K562 (cell line): ENCODE data around the gene MARS1. TPM values are rescaled to one million over a fixed set of nuclear protein-coding genes. Genes with fewer than 3 reads are reported as not detected.

ENCODE experiments used
- ADNP ChIP-seq: fragments of 200-800 bp; sonication (Bioruptor generic); IDR thresholded peaks from 2 replicates; pipeline ENCODE4 v1.6.1; 2016; ENCODE audit warnings: missing genetic modification characterization, missing compliant biosample characterization
- ARHGAP35 ChIP-seq: fragments of 450-650 bp; IDR thresholded peaks from 2 replicates; pipeline ENCODE4 v1.6.1; 2018; ENCODE audit not compliant: partially characterized antibody
- BRD4 ChIP-seq: fragments of 200-600 bp; sonication (generic); IDR thresholded peaks from 2 replicates; pipeline ENCODE4 v1.6.1; 2017; ENCODE audit warnings: inconsistent platforms
- CCAR2 ChIP-seq: fragments of 200-400 bp; formaldehyde crosslinking; IDR thresholded peaks from 2 replicates; pipeline ENCODE4 v1.6.1; 2017; ENCODE audit warnings: mild to moderate bottlenecking, low read depth, low read length
- CREB3L1 ChIP-seq: fragments of 450-650 bp; IDR thresholded peaks from 2 replicates; pipeline ENCODE4 v1.6.1; 2014; ENCODE audit warnings: low read depth, mild to moderate bottlenecking, moderate library complexity, borderline replicate concordance
- CXXC5 ChIP-seq: fragments of 250-450 bp; sonication (Bioruptor Pico); IDR thresholded peaks from 2 replicates; pipeline ENCODE4 v1.8.0; 2022; ENCODE audit warnings: inconsistent platforms, mild to moderate bottlenecking, moderate library complexity
- DACH1 ChIP-seq: fragments of 450-650 bp; IDR thresholded peaks from 2 replicates; pipeline ENCODE4 v1.6.1; 2018; ENCODE audit not compliant: partially characterized antibody
- E2F1 ChIP-seq: sonication (generic); formaldehyde crosslinking; IDR thresholded peaks from 2 replicates; pipeline ENCODE4 v1.8.1; 2023; ENCODE audit warnings: mild to moderate bottlenecking, missing genetic modification reagents, moderate library complexity
- FOXA3 ChIP-seq, 2 experiments: fragments of 450-650 bp in 1 of 2; sonication (generic) in 1 of 2; formaldehyde crosslinking; IDR thresholded peaks in 1 of 2; conservative IDR thresholded peaks in 1 of 2; 2 replicates each; pipeline versions ENCODE4 v1.4.0 to v1.8.0; 2020 to 2022; ENCODE audit warnings: mild to moderate bottlenecking in 2 of 2, missing genetic modification reagents in 1 of 2
- GATAD2B ChIP-seq: fragments of 450-650 bp; IDR thresholded peaks from 2 replicates; pipeline ENCODE4 v1.6.1; 2017; ENCODE audit warnings: mild to moderate bottlenecking, borderline replicate concordance
- MEIS2 ChIP-seq: fragments of 450-650 bp; IDR thresholded peaks from 2 replicates; pipeline ENCODE4 v1.6.1; 2014; ENCODE audit warnings: mild to moderate bottlenecking; ENCODE audit not compliant: partially characterized antibody
- OTX1 ChIP-seq: fragments of 450-650 bp; formaldehyde crosslinking; IDR thresholded peaks from 2 replicates; pipeline ENCODE4 v1.4.0; 2022; ENCODE audit warnings: mild to moderate bottlenecking
- PCBP1 ChIP-seq: fragments of 200-400 bp; formaldehyde crosslinking; IDR thresholded peaks from 2 replicates; pipeline ENCODE4 v1.6.1; 2018; ENCODE audit warnings: mild to moderate bottlenecking, low read depth, low read length; ENCODE audit not compliant: poor library complexity, severe bottlenecking
- PHTF2 ChIP-seq: fragments of 250-450 bp; sonication (Bioruptor Pico); IDR thresholded peaks from 2 replicates; pipeline ENCODE4 v1.5.0; 2021; ENCODE audit warnings: mild to moderate bottlenecking
- RFX1 ChIP-seq: fragments of 450-650 bp; IDR thresholded peaks from 2 replicates; pipeline ENCODE4 v1.6.1; 2016; ENCODE audit warnings: mild to moderate bottlenecking, moderate library complexity
- SIN3B ChIP-seq: fragments of 450-650 bp; IDR thresholded peaks from 2 replicates; pipeline ENCODE4 v1.6.1; 2017; ENCODE audit warnings: low read depth, mild to moderate bottlenecking, moderate library complexity
- SMARCB1 ChIP-seq: IDR thresholded peaks from 2 replicates; pipeline ENCODE4 v1.6.1; 2011; ENCODE audit warnings: improper control_type of control experiment, low read depth; ENCODE audit not compliant: insufficient read length
- SUPT5H ChIP-seq: fragments of 450-650 bp; IDR thresholded peaks from 2 replicates; pipeline ENCODE4 v1.6.1; 2016
- TARDBP ChIP-seq: fragments of 450-650 bp; IDR thresholded peaks from 2 replicates; pipeline ENCODE4 v1.6.1; 2016
- TBP ChIP-seq: optimal IDR thresholded peaks from 2 replicates; pipeline ENCODE3; 2011; ENCODE audit warnings: low read depth, low read length, improper control_type of control experiment
- TCF15 ChIP-seq: fragments of 250-450 bp; sonication (Bioruptor Pico); IDR thresholded peaks from 2 replicates; pipeline ENCODE4 v1.8.0; 2022; ENCODE audit warnings: moderate library complexity, mild to moderate bottlenecking, inconsistent platforms
- TEAD2 ChIP-seq: fragments of 450-650 bp; IDR thresholded peaks from 2 replicates; pipeline ENCODE4 v1.6.1; 2016; ENCODE audit warnings: missing genetic modification characterization, control low read depth, missing compliant biosample characterization
- TRIM28 ChIP-seq: fragments of 450-650 bp; IDR thresholded peaks from 2 replicates; pipeline ENCODE4 v1.6.1; 2017
- ZNF589 ChIP-seq: fragments of 200-800 bp; sonication (Bioruptor generic); IDR thresholded peaks from 2 replicates; pipeline ENCODE4 v1.6.1; 2016; ENCODE audit warnings: low read depth, missing genetic modification characterization, missing compliant biosample characterization
- polyA plus RNA-seq, 8 experiments: library from polyadenylated mRNA; depleted of rRNA in 4 of 8; stranded (reverse) in 5 of 8; unstranded in 3 of 8; fragments of >200 nt; fragmentation: Nextera tagmentation in 2 of 8; fragmentation: Illumina TruSeq in 1 of 8; extraction: Ambion mirVana in 2 of 8; extraction: Trizol in 1 of 8; gene quantifications; 2 replicates each; pipeline versions ENCODE4 v1.2.1 to v1.2.3, GENCODE V29; 2011 to 2014; ENCODE audit warnings: inconsistent platforms in 1 of 8, missing spikeins in 1 of 8
- total RNA-seq, 7 experiments: library from RNA; depleted of rRNA in 6 of 7; stranded (reverse); fragments of >200 nt in 6 of 7; fragmentation: Illumina TruSeq in 2 of 7; extraction: Trizol in 2 of 7; gene quantifications; 2 replicates each; pipeline versions ENCODE4 v1.2.1 to v1.2.3, GENCODE V29; 2011 to 2021; ENCODE audit warnings: low replicate concordance in 1 of 7
- TF ChIP-seq, protein P1 (sequence below), 2 experiments: IDR thresholded peaks; 2 replicates each; pipeline ENCODE4 v1.6.1; 2012; ENCODE audit warnings: improper control_type of control experiment in 2 of 2, low read depth in 2 of 2, low read length in 2 of 2, borderline replicate concordance in 1 of 2

The MARS1 gene
- total and polyA plus RNA-seq, 9 of the 15 experiments (the other 6 are each of a cell fraction or from before 2014, with no cell fraction given) = 117 to 382 (median 220) TPM

DNA sequence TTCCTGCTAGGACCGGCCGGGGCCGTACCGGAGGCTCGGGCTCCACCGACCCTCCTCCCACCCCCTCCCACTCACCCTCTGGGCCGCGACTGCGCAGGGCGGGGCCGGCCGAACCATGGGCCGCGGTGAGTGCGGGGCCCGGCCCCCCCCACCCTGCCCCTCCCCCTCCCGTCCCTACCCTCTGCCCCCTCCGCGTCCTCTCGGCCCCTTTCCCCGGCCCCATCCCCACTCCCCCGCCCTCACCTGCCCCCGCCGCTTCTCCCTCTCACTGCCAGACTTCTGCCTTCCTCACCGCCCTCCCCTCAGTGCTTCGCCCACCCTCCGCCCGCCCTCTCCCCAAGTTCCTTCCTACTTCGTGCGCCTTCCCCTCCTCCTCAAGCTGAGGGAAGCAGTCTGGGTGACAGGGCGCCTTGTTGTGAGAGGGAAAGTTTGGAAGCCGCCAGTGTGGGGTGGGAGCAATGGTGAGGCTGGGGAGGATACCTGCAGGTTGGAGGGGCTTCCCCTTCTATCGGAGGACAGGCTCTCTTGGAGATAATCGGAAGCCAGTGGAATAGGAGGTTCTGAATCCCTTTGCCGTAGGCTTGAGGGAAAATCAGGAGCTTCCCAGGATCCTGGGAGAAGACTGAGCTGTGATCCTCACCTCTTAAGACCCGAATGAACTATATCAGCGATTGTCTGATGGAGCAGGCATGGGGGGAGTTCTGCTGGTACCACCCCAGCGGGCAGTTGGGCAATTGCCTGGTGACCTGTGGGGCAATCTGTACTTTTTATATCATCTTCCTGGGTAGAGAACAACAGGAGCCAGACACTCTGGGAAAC lies 35.2 kb downstream of the MARS1 start (continued):
- no peak for TF ChIP-seq E2F1 (CRISPR knock-in tag)
- TF ChIP-seq GATAD2B = no peak
- no peak for TF ChIP-seq CXXC5 (CRISPR knock-in tag)
- 0 out of 2 replicates have a peak, but pooled peaks have one; percentile 31 for TF ChIP-seq TARDBP
- TF ChIP-seq, protein P1, sequence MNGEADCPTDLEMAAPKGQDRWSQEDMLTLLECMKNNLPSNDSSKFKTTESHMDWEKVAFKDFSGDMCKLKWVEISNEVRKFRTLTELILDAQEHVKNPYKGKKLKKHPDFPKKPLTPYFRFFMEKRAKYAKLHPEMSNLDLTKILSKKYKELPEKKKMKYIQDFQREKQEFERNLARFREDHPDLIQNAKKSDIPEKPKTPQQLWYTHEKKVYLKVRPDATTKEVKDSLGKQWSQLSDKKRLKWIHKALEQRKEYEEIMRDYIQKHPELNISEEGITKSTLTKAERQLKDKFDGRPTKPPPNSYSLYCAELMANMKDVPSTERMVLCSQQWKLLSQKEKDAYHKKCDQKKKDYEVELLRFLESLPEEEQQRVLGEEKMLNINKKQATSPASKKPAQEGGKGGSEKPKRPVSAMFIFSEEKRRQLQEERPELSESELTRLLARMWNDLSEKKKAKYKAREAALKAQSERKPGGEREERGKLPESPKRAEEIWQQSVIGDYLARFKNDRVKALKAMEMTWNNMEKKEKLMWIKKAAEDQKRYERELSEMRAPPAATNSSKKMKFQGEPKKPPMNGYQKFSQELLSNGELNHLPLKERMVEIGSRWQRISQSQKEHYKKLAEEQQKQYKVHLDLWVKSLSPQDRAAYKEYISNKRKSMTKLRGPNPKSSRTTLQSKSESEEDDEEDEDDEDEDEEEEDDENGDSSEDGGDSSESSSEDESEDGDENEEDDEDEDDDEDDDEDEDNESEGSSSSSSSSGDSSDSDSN (IDR thresholded peaks at IDR 0.05; ENCODE audit: borderline replicate concordance in 1 of 2, low read depth in 2 of 2, low read length in 2 of 2) = no peak
- no peak for TF ChIP-seq RFX1
- no peak for TF ChIP-seq SMARCB1
- no peak for TF ChIP-seq FOXA3 (CRISPR knock-in tag; conservative IDR thresholded peaks at IDR 0.05 in 1 of 2, IDR thresholded peaks at IDR 0.05 in 1 of 2)
- TF ChIP-seq MEIS2 = peak; percentile 77
- TF ChIP-seq TBP = no peak
- peak; percentile 61; the same call in 1 of the 2 replicates for TF ChIP-seq OTX1
- TF ChIP-seq TRIM28 = no peak
- no peak for TF ChIP-seq ADNP (tag)
- TF ChIP-seq CREB3L1 = no peak
- no peak for TF ChIP-seq TCF15 (CRISPR knock-in tag)
- TF ChIP-seq CCAR2 = no peak
- TF ChIP-seq SUPT5H = peak; percentile 66
- TF ChIP-seq PCBP1 = peak; percentile 97
- TF ChIP-seq TEAD2 (tag) = no peak
- TF ChIP-seq BRD4 = 0 out of 2 replicates have a peak, but pooled peaks have one; percentile 17
- no peak for TF ChIP-seq PHTF2 (CRISPR knock-in tag)
- no peak for TF ChIP-seq ARHGAP35
- no peak for TF ChIP-seq ZNF589 (CRISPR knock-in tag)
- TF ChIP-seq DACH1 = no peak
- TF ChIP-seq SIN3B = no peak; the same call in 1 of the 2 replicates
